Kidney capillary endothelial cell (primary cell): Measurements from ENCODE around the gene VDAC2.

ENCODE experiments used
- DNase-seq: peaks from one replicate; pipeline ENCODE4 v3.0.0-alpha.2; 2018; ENCODE audit warnings: low spot score

Gene VDAC2

DNA sequence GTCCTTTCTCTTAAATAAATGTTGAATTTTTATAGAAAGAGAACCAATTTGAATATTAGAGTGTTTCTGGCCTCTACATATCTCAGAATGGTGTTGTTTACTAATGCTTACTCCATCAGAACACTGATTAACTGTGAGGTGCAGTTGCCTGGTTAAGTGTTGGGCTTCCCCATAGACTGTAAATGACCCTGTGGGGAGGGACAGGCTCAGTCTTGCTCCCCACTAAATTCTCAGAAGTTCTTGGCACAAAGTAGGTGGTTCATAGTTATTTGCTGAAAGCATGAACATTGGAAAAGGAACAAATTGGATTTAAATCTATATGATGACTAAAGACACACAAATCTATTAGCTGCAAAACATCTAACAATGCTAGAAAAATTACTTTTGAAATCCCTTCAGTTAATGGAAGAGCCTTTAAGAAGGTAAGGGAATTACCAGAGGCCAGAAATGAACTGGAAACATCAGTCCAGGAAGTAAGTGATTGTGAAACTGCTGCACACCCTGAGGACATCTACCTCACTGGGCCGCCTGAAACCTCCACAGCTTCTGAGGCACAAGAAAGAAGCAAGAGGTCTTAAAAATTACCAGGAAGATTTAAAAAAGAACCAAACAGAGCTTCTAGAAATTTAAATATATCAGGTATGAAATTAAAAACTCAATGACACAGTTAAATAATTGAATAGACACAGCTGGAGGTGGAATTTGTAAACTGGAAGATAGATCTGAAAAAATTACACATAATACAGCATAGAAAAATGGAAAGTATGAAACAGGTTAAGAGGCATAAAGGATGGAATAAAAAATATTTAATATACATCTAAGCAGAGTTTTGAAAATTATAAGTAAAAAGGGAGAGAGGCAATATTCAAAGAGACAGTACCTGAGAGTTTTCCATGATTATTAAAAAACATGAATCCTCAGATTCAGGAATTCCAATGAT lies 43.0 kb downstream of the VDAC2 start:
- DNase-seq, result no peak

- DNase-seq, result no peak
Observed at GRCh38 chr10:75254739-75255138, 44.1 kb downstream of the VDAC2 start.

- no peak for DNase-seq
Observed at GRCh38 chr10:75260990-75261389, 50.4 kb downstream of the VDAC2 start.

- DNase-seq, result no peak
Observed at GRCh38 chr10:75261813-75262705, 51.5 kb downstream of the VDAC2 start.

DNA sequence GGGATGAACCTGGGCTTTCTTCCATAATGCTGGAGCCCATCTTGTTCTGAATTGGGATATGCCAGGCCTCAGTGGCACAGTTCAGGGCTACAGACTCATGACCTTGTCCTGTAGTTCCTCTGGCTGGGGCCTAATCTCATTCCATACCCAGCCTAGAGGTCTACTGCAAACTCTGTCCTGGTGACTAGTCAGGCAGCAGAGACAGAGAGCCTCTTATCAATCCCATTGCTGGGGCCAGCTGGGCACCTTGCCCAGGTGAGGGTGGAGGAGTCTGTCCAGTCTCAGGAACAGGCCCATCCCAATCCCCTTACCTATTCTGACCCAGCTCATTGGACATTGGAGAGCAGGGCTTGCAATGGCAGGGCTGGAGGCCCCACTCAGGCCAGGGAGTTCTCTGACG lies 53.2 kb downstream of the VDAC2 start:
- DNase-seq, result no peak

- DNase-seq, result no peak
Observed at GRCh38 chr10:75265856-75266255, 55.3 kb downstream of the VDAC2 start.

GRCh38 chr10:75266945-75267344 lies 56.3 kb downstream of the VDAC2 start:
- no peak for DNase-seq

DNA sequence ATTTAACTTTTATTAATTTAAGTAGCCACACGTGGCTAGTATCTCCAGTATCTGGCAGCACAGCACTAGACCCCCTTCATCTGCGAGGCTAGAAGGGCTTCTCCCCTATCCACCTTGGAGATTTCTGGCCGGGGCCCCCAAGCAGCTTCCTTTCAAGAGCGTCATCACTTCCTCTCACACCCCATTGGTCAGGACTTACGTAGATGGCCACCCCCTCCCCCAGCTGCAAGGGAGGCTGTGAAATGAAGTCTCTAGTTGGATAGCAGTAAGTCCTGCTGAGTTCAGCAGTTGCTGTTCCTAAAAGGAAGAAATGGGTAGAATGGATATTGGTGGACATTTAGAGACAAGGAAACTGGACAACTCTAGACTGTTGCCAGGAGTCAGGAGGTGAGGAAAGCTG lies 59.0 kb downstream of the VDAC2 start:
- no peak for DNase-seq

DNA sequence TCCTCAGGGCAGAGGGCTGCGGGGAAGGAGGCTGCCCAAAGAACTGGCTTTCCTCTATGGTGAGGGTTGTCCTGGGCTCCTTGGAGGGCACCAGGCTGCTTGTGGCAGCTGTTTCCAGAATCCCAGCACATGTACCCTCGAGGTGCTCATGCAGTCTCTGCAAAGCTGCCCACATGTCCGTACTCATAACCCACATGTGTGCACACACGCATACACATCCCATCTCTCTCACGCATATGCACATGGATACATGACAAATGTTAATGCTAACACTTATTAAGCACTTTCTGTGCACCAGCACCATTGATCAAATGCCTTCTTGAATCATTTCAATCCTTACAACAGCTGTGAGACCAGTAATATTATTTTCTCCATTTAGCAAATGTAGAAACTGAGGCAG lies 61.5 kb downstream of the VDAC2 start:
- DNase-seq, result no peak

- DNase-seq, result no peak
Observed at GRCh38 chr10:75272896-75273295, 62.3 kb downstream of the VDAC2 start.

DNA sequence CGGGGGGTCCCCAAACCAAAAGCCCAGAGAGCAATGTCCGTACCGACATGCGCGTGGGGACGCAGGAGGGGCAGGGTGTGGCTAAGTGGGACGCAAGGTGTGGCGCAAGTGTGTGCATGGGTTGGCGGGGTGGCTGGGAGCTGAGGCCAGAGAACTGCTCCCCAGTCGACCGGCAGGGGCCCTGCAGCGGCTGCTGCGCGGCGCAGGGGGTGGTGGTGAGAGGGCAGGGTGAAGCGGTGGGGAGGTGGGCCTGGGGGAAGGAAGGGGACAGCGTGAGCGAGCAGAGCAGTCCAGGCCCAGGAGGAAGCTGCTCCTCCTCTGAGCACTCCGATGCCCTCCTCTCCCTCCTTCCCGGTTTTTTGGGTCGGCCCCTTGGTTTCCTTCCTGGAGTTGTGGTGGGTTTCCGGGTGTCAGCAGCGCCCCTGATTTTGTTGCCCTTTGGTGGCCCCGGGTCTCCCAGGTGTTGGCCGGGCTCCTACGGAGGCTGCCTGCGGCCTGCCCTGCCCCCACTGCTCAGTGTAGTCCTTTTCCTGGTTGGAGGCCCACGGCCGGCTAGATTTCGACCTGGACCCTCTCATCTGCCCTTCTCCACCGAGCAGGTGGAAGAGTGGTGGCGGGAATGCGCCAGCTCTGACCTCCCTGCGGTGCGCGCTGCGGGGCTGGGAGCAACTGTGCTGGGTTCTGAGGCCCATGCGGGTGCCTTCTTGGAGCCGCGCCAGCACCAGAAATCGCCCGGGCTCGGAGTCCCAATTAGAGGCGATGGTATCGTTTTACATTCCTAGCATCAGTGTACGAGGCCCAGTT lies 65.7 kb downstream of the VDAC2 start:
- DNase-seq, result no peak

DNA sequence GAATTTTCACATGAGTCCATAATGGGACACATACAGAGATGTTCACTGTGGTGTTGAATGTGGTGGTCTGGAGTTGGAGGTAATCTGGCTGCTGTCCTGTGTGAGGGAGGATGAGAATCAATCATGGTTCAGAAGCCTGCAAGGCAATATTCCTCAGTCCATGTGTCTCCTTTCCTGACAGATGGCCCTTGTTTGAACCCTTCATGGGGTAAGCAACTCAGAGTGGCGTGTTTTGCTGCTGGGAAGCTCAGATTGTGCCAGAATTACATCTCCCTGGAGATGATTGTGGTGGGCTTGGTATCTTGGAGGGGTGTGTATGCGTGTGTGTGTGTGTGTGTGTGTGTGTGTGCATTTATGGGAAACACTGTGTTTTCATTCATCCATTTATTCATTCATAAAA lies 69.6 kb downstream of the VDAC2 start:
- DNase-seq, result no peak
